Activated CD8-positive, alpha-beta memory T cell treated with anti-CD3 and anti-CD28 coated beads, Interleukin-2, amount 50 U/mL, for 4 hours (primary cell): ENCODE measurements around the gene TUBA3D.
"Not testable (repeated sequence)": the region's sequence is repeated elsewhere in the genome, so short reads cannot be mapped to it uniquely, and the experiment has no call there.

Experiments used
- DNase-seq: peaks from one replicate; pipeline ENCODE4 v3.0.0-alpha.2; 2020

Gene TUBA3D

GRCh38 chr2:131475831-131476230, at the start of gene TUBA3D:
TSS of gene TUBA3D (plus strand) at chr2:131476119. CDS start at chr2:131476200, 81 bp downstream.
- no peak for DNase-seq

- no peak for DNase-seq
Measured at GRCh38 chr2:131426727-131427126, 49.2 kb upstream of the TUBA3D start.

DNA sequence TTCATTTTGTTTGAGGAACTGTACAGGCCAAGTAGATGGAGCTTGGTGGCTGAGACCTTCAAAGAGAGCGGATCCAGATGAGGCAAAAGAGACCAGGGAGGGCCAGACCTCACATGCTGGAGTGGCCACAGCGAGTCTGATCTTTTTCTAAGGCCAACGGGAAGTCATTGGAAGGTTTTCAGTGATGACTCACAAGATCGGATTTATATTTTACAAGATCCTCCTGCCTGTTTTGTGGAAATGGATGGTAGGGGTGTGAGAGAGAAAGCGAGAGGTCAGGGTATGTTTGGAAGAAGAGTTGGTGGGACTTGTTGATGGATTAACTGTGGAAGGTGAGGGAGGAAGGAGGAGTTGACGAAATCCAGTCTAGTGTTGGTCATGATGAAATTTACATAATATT, 44.6 kb upstream of the TUBA3D start:
- no peak for DNase-seq

- not testable (repeated sequence) for DNase-seq
Measured at GRCh38 chr2:131440742-131441468, 35.0 kb upstream of the TUBA3D start.

DNA sequence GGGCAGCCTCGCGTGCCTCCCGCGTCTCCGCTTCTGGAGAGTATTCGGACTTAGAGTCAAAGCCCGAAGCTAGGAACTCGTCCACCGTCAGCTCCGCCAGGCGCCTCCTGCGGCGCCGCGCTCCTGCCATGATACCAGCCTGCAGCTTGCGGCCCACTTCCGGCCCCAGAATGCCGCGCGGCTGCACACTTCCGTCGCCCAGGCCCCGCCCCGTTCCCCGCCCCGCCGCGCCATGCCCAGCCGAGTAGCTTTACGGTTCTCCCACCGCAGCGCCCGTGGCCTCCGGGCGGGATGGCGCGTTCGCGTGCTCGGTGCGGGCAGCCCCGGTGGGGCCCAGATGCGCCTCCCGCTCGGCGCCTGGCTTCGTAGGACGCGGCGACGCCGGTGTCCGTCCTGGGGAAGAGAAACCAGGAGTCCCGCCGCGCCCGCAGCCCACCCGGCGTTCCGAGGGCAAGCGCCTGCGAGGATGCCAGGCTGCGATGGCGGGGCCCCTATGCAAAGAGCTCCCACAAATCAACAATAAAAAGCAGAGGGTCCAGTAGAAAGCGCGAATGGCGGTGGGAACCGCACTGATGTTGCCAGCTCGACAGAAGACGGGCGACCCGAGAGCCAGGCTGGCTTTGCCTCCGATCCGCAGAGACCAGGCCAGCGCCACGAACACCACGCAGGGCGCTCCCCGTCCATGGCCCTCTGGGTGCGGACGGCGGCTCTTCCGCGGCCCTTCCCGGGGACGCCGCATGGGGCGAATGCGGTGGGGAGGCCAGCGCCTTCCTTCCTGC, 31.0 kb upstream of the TUBA3D start:
- DNase-seq: not testable (repeated sequence)

DNA sequence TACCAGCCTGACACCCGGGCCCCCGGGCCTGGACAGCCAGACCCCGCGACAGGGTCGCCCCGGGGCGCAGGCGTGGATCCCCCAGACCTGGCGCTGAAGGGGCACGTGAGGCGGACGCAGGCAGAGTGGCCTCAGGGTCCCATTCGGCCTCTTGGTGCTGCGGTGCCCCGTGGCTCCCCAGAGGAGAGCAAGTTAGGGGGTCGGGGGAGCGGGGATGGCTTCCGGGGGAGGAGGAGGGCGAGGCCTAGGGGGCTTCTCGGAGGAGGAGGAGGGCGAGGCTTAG, 30.5 kb upstream of the TUBA3D start:
- DNase-seq: not testable (repeated sequence)

- DNase-seq: no peak
Measured at GRCh38 chr2:131445896-131446295, 30.0 kb upstream of the TUBA3D start.

- not testable (repeated sequence) for DNase-seq
Measured at GRCh38 chr2:131447981-131448380, 27.9 kb upstream of the TUBA3D start.

DNA sequence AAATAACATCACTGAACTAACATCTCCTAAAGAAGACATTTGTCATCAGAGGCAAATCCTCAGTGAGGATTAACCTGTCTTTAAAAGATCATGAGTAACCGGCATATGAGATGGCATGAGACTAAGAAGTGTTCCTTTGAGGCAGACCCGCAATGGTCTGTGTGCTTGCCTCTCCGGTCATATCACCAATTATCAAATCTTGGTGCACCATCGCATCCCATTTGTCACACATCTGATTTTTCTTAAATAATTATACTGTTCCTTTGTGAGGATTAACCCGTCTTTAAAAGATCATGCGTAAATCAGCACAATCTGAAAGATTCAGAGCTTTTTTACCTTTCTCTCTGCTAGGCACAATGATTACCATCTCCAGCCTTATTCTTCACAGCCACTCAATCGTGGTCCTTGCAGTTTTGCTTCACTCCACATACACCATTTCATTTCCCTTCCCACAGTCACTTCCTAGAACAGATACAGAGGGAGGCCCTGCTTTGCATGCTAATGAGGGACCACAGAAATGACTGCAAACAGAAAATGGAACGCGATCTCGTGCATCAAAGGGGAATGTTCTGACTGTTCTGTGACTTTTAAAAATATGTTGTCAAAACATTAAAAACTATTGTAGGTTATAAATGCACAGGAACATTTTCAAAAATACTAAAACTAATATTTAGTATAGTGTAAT, 24.5 kb upstream of the TUBA3D start:
- DNase-seq: not testable (repeated sequence)

- DNase-seq: not testable (repeated sequence)
Measured at GRCh38 chr2:131454914-131455313, 21.0 kb upstream of the TUBA3D start.

GRCh38 chr2:131467722-131468121, 8.2 kb upstream of the TUBA3D start:
- DNase-seq: not testable (repeated sequence)

DNA sequence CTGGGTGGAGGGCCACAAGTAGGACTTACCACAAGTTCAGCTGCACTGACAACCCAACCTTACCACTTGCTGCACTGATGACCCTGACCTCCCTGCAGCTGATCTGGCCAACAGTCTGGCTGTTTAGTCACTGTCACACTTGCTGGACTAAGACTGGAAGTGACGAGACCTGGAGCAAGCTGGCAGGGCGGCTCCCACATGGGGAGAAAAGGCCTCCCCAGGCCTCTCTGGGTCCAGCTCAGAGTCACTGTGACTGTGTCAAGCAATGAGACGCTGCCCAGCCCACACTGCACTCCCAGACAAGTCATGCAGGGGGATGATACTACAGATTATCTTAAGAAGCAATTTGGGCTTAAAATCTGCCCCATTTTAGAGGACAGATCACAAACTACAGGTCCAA, 5.0 kb upstream of the TUBA3D start:
- DNase-seq: not testable (repeated sequence)

DNA sequence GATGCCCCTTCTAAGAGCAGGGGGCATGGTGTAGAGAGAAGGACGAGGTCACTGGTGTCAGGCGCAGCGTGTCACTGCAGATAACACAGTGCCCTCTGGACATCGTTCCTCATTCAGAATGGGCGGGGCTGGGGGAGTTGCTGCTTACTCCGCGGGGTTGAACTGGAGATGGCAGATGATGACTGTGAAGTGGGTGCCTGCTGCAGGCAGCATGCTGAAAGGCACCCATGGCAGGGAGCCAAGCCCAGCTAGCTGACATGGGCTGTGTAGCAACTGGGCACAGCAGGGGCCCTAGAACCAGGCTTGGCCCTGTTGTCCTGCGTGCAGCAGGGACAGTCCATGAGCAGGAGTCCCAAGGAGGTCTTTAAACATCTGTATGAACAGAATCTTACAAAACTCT, 4.3 kb upstream of the TUBA3D start:
- not testable (repeated sequence) for DNase-seq

GRCh38 chr2:131473266-131473665, 2.7 kb upstream of the TUBA3D start:
- not testable (repeated sequence) for DNase-seq

GRCh38 chr2:131476363-131476762, 444 bp downstream of the TUBA3D start:
- DNase-seq: not testable (repeated sequence)

- not testable (repeated sequence) for DNase-seq
Measured at GRCh38 chr2:131477227-131477626, 1.3 kb downstream of the TUBA3D start.

DNA sequence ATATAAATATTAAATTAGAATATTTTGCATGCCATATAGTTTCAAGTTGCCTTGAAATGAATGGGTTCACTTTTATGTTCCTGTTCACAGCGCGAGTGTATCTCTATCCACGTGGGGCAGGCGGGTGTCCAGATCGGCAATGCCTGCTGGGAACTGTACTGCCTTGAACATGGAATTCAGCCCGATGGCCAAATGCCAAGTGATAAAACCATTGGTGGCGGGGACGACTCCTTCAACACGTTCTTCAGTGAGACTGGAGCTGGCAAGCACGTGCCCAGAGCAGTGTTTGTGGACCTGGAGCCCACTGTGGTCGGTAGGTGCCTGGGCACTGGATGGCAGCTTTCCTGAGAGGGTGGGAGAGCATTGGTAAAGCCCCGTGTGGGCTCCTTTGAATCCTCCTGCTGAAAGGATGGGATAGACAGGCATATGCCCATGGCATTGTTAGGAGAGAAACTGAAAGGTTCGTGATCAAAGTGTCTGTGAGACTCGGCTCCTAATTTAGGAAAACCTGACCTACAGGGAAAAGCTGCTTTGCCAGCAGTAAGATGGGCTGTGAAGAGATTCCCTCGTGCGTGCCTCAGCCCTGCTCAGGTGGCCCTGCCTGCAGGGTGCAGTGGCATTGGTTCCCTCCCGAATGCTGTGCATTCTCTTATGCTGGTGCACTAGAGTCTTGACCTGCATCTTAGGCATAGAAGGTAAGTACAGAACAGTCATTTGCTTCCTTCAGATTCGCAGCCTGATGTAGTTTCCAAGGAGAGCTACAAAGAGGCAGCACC, 2.3 kb downstream of the TUBA3D start:
- DNase-seq: not testable (repeated sequence)

DNA sequence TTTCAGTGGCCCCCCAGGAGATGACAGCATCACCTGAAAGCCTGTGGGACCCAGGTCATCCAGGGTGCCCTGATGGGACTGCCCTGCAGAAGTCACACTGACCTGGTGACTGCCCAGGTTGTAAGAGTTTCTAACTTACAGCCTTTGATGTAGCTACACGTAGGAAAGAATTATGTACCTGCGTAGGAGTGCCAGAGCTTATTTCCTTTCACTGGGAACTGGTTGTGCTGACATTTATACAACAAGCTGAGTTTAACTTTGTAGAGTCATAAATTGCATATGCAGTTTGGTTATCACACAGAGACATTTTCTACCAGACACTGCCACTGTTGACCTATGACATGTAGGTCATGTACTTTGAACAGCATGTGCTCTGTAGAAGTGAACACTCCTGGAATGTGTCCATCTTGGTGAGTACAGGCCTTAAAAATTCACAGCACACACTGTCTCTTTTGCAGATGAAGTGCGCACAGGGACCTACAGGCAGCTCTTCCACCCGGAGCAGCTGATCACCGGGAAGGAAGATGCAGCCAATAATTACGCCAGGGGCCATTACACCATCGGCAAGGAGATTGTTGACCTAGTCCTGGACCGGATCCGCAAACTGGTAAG, 3.0 kb downstream of the TUBA3D start:
- not testable (repeated sequence) for DNase-seq

- DNase-seq: not testable (repeated sequence)
Measured at GRCh38 chr2:131480351-131480750, 4.4 kb downstream of the TUBA3D start.

GRCh38 chr2:131482506-131483155, 6.7 kb downstream of the TUBA3D start:
- DNase-seq: not testable (repeated sequence)

DNA sequence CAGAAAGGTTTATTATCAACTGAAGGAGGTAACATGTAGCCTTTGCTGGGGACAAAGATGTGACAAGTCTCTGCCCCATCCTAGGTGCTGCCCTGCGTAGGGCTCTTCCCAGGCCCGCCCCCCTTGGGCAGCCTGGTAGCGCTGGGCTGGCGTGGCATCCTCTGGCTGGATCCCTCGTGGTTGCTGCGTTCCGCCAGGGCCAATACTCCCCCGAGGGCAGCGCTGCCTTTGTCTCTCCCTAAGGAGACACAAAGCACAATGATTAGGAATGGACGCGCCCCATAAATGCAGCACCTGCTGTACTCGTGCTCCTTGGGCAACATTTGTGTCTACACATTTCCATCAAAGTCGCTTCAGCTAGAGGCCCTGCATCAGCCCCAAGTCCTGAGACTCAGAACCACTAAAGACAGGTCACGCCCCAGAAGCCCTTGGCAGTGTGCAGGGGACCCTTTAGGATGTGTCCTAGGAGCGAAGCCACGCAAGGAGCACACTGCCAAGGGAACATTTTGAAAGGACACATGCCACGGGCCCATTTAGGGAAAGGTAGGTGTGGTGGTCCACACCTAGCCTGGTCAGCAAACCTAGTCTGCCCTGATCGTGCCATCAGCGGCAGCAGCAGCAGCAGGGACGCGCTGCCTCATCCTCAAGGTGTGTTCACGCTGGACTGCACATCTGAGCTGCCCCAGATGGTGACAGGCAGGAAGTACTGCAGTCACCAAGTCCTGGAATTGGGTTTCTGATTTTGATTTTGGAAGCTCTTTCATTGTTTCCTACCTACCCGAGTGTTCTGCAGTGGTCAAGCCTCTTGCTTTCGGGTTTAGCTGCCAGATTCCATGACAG, 8.3 kb downstream of the TUBA3D start:
- DNase-seq: not testable (repeated sequence)
